CD4-positive, alpha-beta T cell treated with Interleukin-4 for 1 hour (primary cell): ENCODE results near the gene HSPA12B.

Experiments
- DNase-seq, 2 donors: peaks; one replicate each; pipeline ENCODE4 v3.0.0-alpha.2; 2020 to 2022

HSPA12B gene

DNA sequence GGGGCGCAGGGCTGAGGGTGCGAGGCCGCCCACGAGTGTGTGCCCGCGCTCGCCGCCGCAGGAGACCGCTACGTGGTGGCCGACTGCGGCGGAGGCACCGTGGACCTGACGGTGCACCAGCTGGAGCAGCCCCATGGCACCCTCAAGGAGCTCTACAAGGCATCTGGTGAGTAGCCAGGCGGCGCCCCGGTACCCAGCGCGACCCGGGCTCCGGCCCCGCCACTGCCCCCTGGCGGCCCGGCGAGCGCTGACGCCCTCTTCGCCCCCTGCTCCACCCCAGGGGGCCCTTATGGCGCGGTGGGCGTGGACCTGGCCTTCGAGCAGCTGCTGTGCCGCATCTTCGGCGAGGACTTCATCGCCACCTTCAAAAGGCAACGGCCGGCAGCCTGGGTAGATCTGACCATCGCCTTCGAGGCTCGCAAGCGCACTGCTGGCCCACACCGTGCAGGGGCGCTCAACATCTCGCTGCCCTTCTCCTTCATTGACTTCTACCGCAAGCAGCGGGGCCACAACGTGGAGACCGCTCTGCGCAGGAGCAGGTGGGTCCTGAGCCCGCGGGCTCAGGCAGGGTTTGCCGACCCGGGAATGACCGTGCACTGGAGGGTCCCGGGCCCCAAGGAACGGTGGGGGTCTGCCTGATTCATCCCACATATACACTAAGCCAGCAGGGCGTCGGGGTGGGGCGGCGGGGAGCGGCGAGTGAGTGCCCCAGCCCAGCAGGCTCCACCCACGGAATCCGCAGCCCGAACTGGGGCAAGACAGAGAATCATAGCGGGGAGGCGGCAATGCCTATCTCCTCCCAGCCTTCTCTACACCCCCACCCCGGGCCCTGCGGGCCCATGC, 17.4 kb downstream of the HSPA12B start:
- DNase-seq, result peak; percentile 24 to 31

DNA sequence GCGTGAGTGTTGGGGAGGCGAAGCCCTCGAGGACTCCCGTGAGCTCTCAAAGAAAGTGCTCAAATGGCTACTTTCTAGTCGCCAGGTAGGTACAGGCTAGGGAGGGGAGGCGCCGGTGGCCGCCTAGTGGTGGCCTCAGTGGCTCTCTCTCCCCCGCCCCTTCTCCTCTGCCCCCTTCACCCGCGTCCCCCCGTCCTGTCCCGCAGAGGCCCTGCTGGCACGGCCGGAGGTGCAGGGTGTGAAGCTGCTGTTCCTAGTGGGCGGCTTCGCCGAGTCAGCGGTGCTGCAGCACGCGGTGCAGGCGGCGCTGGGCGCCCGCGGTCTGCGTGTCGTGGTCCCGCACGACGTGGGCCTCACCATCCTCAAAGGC, 18.8 kb downstream of the HSPA12B start:
- DNase-seq, result no peak

DNA sequence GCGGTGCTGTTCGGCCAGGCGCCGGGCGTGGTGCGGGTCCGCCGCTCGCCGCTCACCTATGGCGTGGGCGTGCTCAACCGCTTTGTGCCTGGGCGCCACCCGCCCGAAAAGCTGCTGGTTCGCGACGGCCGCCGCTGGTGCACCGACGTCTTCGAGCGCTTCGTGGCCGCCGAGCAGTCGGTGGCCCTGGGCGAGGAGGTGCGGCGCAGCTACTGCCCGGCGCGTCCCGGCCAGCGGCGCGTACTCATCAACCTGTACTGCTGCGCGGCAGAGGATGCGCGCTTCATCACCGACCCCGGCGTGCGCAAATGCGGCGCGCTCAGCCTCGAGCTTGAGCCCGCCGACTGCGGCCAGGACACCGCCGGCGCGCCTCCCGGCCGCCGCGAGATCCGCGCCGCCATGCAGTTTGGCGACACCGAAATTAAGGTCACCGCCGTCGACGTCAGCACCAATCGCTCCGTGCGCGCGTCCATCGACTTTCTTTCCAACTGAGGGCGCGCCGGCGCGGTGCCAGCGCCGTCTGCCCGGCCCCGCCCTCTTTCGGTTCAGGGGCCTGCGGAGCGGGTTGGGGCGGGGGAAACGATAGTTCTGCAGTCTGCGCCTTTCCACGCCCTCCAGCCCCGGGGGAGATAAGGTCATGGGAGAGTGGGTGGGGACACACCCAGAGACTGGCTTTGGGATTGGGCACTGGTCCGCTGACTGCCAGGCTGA, 19.3 kb downstream of the HSPA12B start:
- DNase-seq, result peak; percentile 59 to 70

GRCh38 chr20:3752386-3752759, 19.9 kb downstream of the HSPA12B start:
- no peak for DNase-seq

- DNase-seq, result peak; percentile 69 to 72
Measured at GRCh38 chr20:3753098-3753497, 20.6 kb downstream of the HSPA12B start.

DNA sequence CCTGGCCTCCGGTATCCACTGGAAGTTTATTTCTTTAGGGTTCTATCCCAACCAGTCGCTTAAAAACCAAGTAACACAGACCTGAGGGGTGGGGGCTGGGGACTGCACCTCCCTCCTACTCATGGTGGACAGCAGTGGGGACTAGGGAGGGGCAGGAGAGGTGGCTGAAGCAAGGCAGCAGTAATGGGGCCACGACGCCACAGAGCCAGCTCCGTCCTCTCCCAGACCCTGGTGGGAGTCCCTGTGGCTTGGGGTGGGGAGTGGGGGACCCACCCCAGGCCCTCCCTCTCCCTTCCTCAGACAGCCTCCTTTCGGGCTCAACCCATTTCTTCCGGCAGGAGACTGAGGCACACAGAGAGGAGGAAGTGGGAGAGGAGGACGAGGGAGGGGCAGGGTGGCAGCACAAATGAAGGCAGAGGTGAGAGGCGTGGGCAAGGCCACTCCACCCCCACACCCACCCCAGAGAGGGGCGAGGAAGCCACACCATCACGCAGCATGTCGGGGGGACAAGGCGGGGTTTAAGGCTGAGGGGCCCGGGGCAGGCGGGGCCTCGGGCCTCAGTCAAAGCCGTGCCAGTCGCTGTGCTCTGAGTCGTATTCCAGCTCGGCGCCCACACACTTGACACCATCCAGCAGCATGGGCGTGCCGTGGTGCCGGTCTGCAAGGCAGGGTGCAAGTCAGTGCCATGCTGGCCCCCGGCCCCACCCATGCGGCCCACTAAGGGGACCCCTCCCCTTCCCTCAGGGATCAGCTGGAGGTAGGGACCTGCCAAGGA, 21.2 kb downstream of the HSPA12B start:
- DNase-seq, result no peak

GRCh38 chr20:3754276-3754630, 21.8 kb downstream of the HSPA12B start:
- no peak for DNase-seq

DNA sequence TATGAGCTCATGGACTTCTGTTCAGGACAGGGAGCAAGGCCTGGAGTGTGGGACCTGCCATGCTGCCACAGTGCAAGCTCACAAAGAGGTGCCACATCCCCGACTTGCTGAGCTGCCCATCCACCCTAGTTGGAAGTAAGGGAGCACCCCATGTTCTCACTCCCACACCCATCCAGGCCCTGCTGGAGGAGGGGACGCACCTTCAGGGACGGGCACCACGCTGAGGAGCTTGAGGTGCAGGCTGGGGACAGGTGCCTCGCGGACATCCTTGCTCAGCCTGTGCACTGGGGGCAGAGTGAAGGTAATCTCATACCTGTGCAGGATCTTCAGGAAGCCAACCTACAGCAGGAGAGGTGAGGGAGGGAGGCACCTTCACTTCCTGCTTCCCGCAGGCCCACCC, 22.8 kb downstream of the HSPA12B start:
- DNase-seq, result no peak

DNA sequence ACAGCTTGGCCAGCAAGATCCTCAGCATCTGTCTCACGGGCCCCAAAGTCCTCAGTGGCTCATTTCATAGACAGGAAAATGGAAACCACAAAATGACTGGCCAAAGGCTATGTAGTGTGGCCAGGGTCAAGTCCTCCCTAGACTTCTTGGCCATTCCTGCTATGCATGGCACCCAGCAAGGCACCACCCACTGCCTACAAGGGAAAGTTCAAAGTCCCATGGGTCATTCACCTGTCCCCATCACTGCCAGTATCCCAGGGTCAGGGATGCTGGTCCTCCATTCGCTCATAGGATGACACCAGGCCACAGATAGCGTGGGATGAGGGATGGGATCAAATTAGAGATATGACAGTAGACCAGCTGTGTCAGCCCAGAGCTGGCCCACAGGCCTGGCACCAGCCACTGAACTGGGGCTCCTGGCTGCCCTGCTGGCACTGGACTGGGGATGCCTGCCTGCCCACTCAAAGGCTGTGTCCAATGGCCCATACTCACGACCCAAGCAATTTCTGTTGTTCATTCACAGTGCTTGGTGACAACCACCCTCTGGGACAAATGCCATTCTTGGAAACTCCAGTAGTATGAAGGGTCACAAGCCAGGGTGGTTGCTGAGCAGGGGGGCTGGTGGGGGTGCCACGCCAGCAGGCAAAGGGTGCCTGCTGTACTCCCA, 23.5 kb downstream of the HSPA12B start:
- DNase-seq, result no peak

GRCh38 chr20:3757268-3757667, 24.8 kb downstream of the HSPA12B start:
- no peak for DNase-seq

GRCh38 chr20:3758566-3758965, 26.1 kb downstream of the HSPA12B start:
- DNase-seq, result no peak

- DNase-seq, result no peak
Measured at GRCh38 chr20:3759316-3759823, 26.9 kb downstream of the HSPA12B start.

GRCh38 chr20:3759884-3760283, 27.4 kb downstream of the HSPA12B start:
- no peak for DNase-seq

- DNase-seq, result no peak
Measured at GRCh38 chr20:3760655-3761348, 28.3 kb downstream of the HSPA12B start.

- no peak for DNase-seq
Measured at GRCh38 chr20:3763671-3764601, 31.5 kb downstream of the HSPA12B start.

DNA sequence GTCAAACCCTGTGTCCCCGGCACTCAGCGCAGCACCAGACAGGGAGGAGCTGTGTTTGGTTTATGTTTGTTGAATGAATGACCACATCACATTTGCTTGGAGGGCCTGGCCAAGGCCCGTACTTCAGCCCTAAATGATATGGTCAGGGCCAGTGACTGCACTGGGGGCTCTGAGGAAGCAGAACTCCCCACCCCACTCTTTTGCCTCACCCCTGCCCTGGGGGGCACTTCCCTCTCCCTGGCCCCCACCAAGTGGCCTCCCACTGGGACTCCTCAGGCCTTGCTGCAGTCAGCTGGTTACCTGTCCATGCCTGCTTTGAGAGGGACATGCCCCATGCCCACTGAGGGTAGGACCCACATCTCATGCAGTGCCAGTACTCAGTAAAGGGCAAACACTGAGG, 32.2 kb downstream of the HSPA12B start:
- DNase-seq, result no peak

GRCh38 chr20:3765171-3765882, 32.8 kb downstream of the HSPA12B start:
- DNase-seq, result no peak

DNA sequence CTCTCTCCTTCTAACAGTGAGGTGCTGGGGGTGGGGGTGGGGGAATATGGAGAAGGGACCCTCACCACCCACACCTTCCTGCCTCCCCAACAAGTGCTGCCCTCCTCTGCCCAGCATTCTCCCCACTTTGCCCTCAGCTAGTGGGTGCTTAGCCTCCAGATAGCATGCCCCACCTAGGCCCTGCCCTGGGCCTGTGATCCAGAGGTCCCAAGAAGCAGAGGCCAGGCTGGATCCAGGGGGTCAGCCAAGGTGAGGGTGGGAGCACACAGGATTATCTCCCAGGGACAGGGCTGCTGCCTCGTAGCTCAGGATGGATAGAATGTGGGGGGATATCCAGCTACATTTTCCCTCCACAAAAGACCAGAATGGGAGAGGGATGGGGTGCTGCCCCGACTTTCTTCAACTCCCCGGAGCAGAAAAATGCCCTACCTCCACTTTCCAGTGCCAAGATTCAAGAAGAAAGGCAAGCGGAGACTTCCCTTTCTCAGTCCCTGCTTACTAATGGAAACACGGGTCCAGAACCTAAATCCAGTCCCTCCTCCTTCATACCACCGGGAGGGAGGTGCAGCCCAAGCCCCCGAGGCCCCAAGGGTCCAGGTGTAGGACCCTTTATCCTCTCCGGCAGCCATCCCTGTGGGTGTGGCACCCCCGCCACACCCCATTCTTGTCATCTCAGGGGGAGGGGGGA, 34.1 kb downstream of the HSPA12B start:
- no peak for DNase-seq

DNA sequence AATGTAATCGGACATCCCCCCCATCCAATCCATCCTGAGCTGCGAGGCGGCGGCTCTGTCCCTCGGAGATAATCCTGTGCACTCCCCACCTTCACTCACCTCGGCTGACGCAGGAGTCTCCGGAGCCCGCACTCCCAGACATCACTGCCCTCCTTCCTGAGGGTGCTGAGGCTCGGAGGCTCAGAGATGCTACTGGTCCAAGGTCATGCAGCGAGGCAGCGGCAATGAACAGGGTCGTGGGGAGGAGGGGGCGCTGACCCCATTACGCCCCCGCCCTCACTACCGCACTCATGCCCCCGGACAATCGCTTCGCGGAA, 34.6 kb downstream of the HSPA12B start:
- peak in 1 of 2 donors; percentile 21 for DNase-seq
